Adrenal gland (tissue), 12 donors: ENCODE results near the gene AFP. TPM values are rescaled to one million over a fixed set of nuclear protein-coding genes. Genes with fewer than 3 reads are reported as not detected.

Source experiments
- DNase-seq, 7 donors: peaks; one replicate each; pipeline ENCODE4 v3.0.0-alpha.2; 2019 to 2020
- H3K27ac ChIP-seq, 5 donors: fragments of 200-600 bp; sonication (generic) in 4 of 5; 1 replicate in 3 of 5; 2 replicates in 2 of 5; pipeline versions ENCODE4 v1.5.1 to v1.8.0; 2016 to 2020; ENCODE audit warnings: mild to moderate bottlenecking in 1 of 5
- H3K27me3 ChIP-seq: fragments of 200-600 bp; 2 replicates; pipeline ENCODE4 v1.8.0; 2021
- H3K36me3 ChIP-seq, 2 donors: fragments of 200-600 bp; replicated peaks in 1 of 2; 1 replicate in 1 of 2; 2 replicates in 1 of 2; pipeline versions ENCODE4 v1.5.1 to v1.8.0; 2018 to 2022
- H3K4me1 ChIP-seq, 2 donors: fragments of 200-600 bp; replicated peaks in 1 of 2; 1 replicate in 1 of 2; 2 replicates in 1 of 2; pipeline versions ENCODE4 v1.5.1 to v1.8.0; 2018 to 2021
- H3K4me3 ChIP-seq, 4 donors: fragments of 200-600 bp; sonication (generic) in 3 of 4; one replicate each; pipeline ENCODE4 v1.5.1; 2016 to 2018
- H3K9me3 ChIP-seq, 3 donors: fragments of 200-600 bp; sonication (generic) in 1 of 3; replicated peaks in 1 of 3; 1 replicate in 2 of 3; 2 replicates in 1 of 3; pipeline versions ENCODE4 v1.5.1 to v1.8.0; 2016 to 2021
- POLR2A ChIP-seq, 2 donors: fragments of 450-650 bp; IDR thresholded peaks; one replicate each; pipeline ENCODE4 v1.6.1; 2017; ENCODE audit warnings: antibody characterized with exemption in 2 of 2, mild to moderate bottlenecking in 2 of 2, moderate library complexity in 1 of 2
- WGBS, 4 donors: extraction: QIAGEN DNeasy Blood & Tissue Kit in 2 of 4; methylation state at CpG; one replicate each; pipeline versions ENCODE4 v1.1.5 to v1.1.7; 2013 to 2017; 5-methylcytosine and 5-hydroxymethylcytosine counted together
- intact Hi-C, 2 donors: fragments of 100-400 bp; cut with DNase I; formaldehyde crosslinking; loops; one replicate each; pipeline versions ENCODE4 v1.14.1 to v1.15.0; 2022 to 2023
- polyA plus RNA-seq, 3 donors: library from polyadenylated mRNA; stranded (reverse); fragments of 200-250 nt in 2 of 3; fragments of 350-450 nt in 1 of 3; fragmentation: Illumina TruSeq in 1 of 3; extraction: RNeasy Lipid Tissue Mini Kit (QIAGEN cat#74804) in 1 of 3; gene quantifications; one replicate each; pipeline ENCODE4 v1.2.3, GENCODE V29; 2013 to 2014
- total RNA-seq, 9 donors: library from RNA; depleted of rRNA in 4 of 9; stranded (reverse); fragments of >200 nt in 4 of 9; fragments of 120-200 nt in 1 of 9; fragmentation: NEBNext Ultra II Directional in 1 of 9; extraction: Animal tissue kit (Norgen Biotek cat#: 25700) in 1 of 9; gene quantifications; one replicate each; pipeline versions ENCODE4 v1.1.0 to v1.2.4, GENCODE V29; 2013 to 2023
- TF ChIP-seq, protein P1 (sequence below), 6 experiments: fragments of 450-650 bp in 4 of 6; fragments of 200-600 bp in 2 of 6; sonication (generic) in 1 of 6; IDR thresholded peaks; 1 replicate in 5 of 6; 2 replicates in 1 of 6; pipeline versions ENCODE4 v1.5.1 to v1.8.0; 2016 to 2021; ENCODE audit warnings: antibody characterized with exemption in 6 of 6, mild to moderate bottlenecking in 2 of 6, moderate library complexity in 1 of 6
- donor health status: healthy with polysubstance abuse.
- donor health status: Bipolar disorder and iron deficiency.
- donor health status: DM: yes; HTN: yes; CAD: no.
- donor health status: DM: no; HTN: no; CAD: no.
- donor health status: DM: no; HTN: no; CAD: no.
- donor health status: DM: yes; HTN: yes; CAD: no.

AFP gene
- total and polyA plus RNA-seq, 12 donors = 0.16 to 2.3 (median 1.0) TPM; not detected in 5

DNA sequence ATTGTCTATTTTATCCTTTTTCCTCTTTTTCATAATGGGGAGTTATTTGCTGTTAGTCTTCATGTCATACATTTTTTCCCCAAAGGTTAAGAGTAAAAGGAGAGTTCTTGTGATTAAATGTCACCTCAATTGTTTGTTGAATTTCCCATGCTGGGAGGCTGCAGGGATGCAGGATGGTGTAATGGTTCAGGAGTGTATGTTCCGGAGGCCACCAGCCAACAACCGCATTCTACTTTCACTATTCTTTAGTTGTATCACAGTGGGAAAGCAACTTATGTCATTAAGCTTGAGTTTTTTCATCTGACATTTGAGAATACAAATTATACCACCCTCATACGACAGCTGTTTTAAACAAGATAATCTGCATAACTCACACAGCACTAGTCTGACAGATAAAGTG, 15.4 kb downstream of the AFP start:
- Histone ChIP-seq H3K4me1 (no peaks in the 10 kb centered on the region), H3K27ac (no peak overlapping the region), H3K9me3 (no peaks in the 10 kb centered on the region), H3K36me3 (no peaks in the 10 kb centered on the region), H3K27me3 (peaks cover 5% of the 10 kb centered on the region), H3K4me3 (no peak overlapping the region)
- intact Hi-C loops = no loop called here
- 74 to 80% (median 76%) methylated on average over 3 of the region's 3 CpGs for WGBS, 4 donors
- no peak for TF ChIP-seq POLR2A (IDR thresholded peaks at IDR 0.05)
- TF ChIP-seq, protein P1, sequence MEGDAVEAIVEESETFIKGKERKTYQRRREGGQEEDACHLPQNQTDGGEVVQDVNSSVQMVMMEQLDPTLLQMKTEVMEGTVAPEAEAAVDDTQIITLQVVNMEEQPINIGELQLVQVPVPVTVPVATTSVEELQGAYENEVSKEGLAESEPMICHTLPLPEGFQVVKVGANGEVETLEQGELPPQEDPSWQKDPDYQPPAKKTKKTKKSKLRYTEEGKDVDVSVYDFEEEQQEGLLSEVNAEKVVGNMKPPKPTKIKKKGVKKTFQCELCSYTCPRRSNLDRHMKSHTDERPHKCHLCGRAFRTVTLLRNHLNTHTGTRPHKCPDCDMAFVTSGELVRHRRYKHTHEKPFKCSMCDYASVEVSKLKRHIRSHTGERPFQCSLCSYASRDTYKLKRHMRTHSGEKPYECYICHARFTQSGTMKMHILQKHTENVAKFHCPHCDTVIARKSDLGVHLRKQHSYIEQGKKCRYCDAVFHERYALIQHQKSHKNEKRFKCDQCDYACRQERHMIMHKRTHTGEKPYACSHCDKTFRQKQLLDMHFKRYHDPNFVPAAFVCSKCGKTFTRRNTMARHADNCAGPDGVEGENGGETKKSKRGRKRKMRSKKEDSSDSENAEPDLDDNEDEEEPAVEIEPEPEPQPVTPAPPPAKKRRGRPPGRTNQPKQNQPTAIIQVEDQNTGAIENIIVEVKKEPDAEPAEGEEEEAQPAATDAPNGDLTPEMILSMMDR (IDR thresholded peaks at IDR 0.05) = no peak
- no peak for DNase-seq

DNA sequence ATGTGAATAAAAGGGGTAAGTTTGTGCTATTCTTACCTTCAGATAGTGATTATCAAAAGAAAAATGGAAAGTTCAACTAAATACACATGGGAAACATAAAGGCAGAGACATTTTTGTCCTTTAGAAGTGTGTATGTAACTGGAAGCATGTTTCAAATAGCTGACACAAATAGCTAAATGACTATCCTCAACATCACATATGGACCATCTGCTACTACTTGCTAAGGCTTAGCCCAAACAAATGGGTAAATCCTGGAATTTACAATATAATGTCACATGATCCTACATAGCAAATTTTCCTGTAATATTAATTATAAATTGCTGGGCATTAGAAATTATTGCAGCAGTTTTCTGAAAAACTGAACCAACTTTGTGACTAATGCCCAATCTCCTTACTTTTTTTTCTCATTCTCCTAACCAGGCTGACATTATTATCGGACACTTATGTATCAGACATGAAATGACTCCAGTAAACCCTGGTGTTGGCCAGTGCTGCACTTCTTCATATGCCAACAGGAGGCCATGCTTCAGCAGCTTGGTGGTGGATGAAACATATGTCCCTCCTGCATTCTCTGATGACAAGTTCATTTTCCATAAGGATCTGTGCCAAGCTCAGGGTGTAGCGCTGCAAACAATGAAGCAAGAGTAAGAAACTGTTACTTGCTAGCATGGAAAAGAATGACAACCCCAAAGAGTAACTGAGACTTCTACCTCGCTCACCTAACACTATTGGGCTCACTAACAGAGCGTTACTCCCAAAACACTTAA, 16.1 kb downstream of the AFP start:
- WGBS, 4 donors = 87 to 95% (median 91%) methylated on average over 4 of the region's 4 CpGs

DNA sequence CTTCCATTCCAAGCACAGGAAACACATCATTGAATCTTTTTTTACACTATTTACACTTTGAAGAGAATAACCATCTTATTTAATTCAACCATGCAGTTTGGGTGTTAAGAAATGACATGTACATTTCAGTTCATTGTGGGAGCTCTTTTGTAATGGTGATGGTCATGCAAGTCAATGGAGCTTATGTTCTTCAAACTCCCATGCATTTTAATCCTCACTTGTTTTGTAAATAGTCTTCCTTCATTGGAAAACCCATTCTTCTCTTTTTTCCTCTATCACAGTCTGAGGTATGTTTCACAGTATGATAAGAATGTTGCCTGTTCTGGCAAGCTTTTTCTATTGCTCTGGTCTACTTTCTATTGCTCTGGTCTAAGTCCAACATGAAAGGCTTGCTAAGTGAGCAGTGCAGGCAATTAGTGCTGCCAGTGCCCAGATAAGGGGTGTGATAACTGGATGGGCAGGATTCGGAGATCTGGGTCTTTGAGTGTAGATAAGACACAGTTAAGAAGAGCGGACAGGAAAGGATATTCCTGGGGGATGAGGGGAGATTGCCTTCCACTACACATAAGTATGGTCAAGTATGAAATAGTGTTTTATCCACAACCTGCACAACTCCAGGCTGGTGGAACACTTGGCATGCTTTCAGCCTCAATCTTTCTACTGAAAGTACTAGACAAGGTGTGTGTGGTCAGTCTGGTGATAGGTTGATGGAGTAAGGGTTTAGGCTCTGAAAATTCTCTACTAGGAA, 17.1 kb downstream of the AFP start:
- intact Hi-C loops = no loop called here
- DNase-seq = no peak
- no peak for TF ChIP-seq POLR2A (IDR thresholded peaks at IDR 0.05)
- TF ChIP-seq, protein P1 (IDR thresholded peaks at IDR 0.05) = no peak
- no peak overlapping the region for H3K4me3 ChIP-seq
- no peaks in the 10 kb centered on the region for H3K9me3 ChIP-seq
- no peaks in the 10 kb centered on the region for H3K4me1 ChIP-seq
- H3K36me3 ChIP-seq = no peaks in the 10 kb centered on the region
- H3K27ac ChIP-seq = no peak overlapping the region
- H3K27me3 ChIP-seq = peaks cover 5% of the 10 kb centered on the region
- WGBS, 4 donors = 61 to 74% (median 70%) methylated on average over 2 of the region's 2 CpGs

More for the DNA sequence above, 16.1 kb downstream of the AFP start:
- Histone ChIP-seq H3K4me3 (no peak overlapping the region), H3K4me1 (no peaks in the 10 kb centered on the region), H3K36me3 (no peaks in the 10 kb centered on the region), H3K9me3 (no peaks in the 10 kb centered on the region), H3K27ac (no peak overlapping the region), H3K27me3 (peaks cover 5% of the 10 kb centered on the region)
- no peak for DNase-seq
- intact Hi-C loops = no loop called here
- no peak for TF ChIP-seq POLR2A (IDR thresholded peaks at IDR 0.05)
- TF ChIP-seq, protein P1 (IDR thresholded peaks at IDR 0.05) = no peak

DNA sequence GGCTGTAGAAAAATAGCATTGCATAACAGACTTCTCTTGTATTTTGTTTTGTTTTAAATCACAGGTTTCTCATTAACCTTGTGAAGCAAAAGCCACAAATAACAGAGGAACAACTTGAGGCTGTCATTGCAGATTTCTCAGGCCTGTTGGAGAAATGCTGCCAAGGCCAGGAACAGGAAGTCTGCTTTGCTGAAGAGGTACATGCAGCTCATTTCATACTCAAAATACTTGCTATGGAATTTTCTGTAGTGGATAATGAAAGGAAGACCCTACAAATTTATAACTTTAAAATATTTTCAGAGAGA, 17.6 kb downstream of the AFP start:
- no peaks in the 10 kb centered on the region for H3K9me3 ChIP-seq
- no peak overlapping the region for H3K4me3 ChIP-seq
- no peaks in the 10 kb centered on the region for H3K36me3 ChIP-seq
- intact Hi-C loops = no loop called here
- H3K27ac ChIP-seq = no peak overlapping the region
- no peak for DNase-seq
- TF ChIP-seq, protein P1 (IDR thresholded peaks at IDR 0.05) = no peak
- TF ChIP-seq POLR2A (IDR thresholded peaks at IDR 0.05) = no peak
- no peaks in the 10 kb centered on the region for H3K4me1 ChIP-seq
- peaks cover 5% of the 10 kb centered on the region for H3K27me3 ChIP-seq
